Measurements from ENCODE around the gene ACTG1. TPM values are rescaled to one million over a fixed set of nuclear protein-coding genes. Genes with fewer than 3 reads are reported as not detected.

ACTG1 gene
- total RNA-seq, 1 experiment from 2014 or later = 4,160 TPM

- no peak for DNase-seq
- H3K9me3 Mint-ChIP-seq = no peaks in the 10 kb centered on the region
- Histone ChIP-seq H3T11ph (ENCODE audit: low read length) (no peak overlapping the region), H3K27me3 (ENCODE audit: insufficient read depth, low read length) (no peaks in the 10 kb centered on the region), H3K9me3 (ENCODE audit: control insufficient read depth, low read depth, low read length) (no peaks in the 10 kb centered on the region), H3K4me1 (ENCODE audit: insufficient read depth, low read length) (no peaks in the 10 kb centered on the region), H2BK15ac (ENCODE audit: low read depth, low read length) (no peak overlapping the region), H4K5ac (ENCODE audit: insufficient read length, low read depth, low read length) (no peak overlapping the region), H2BK20ac (ENCODE audit: low read depth, low read length, poor library complexity, severe bottlenecking) (no peak overlapping the region), H3K23ac (ENCODE audit: insufficient read length, low read depth, low read length) (no peak overlapping the region), H2AFZ (ENCODE audit: low read length) (no peak overlapping the region), H3K4me2 (ENCODE audit: insufficient read depth, insufficient read length, low read length) (no peak overlapping the region), H3K14ac (ENCODE audit: insufficient read depth, low read length) (no peak overlapping the region), H2BK120ac (ENCODE audit: low read depth, low read length, poor library complexity, severe bottlenecking) (no peak overlapping the region), H3K23me2 (ENCODE audit: insufficient read length, low read depth, low read length, poor library complexity, severe bottlenecking) (peaks cover 3% of the 10 kb centered on the region), H4K20me1 (ENCODE audit: control insufficient read depth, insufficient read depth, insufficient read length) (no peaks in the 10 kb centered on the region), H2BK5ac (ENCODE audit: insufficient read length, low read length) (no peak overlapping the region), H3K79me1 (ENCODE audit: insufficient read depth, low read depth, low read length, poor library complexity, severe bottlenecking) (no peaks in the 10 kb centered on the region), H3K56ac (ENCODE audit: insufficient read length, low read depth, low read length) (no peak overlapping the region), H3K27ac (ENCODE audit: insufficient read length, low read depth, low read length) (no peak overlapping the region), H2AK5ac (ENCODE audit: insufficient read length, low read length) (no peak overlapping the region), H3K9ac (ENCODE audit: extremely low read depth, insufficient read length, low read length) (no peak overlapping the region), H2BK12ac (ENCODE audit: insufficient read length, low read depth, low read length) (no peak overlapping the region), H4K91ac (ENCODE audit: insufficient read length, low read depth, low read length) (no peak overlapping the region), H3K4ac (ENCODE audit: low read depth, low read length) (no peak overlapping the region), H3K79me2 (ENCODE audit: insufficient read depth, low read length) (no peaks in the 10 kb centered on the region), H4K8ac (replicated peaks; ENCODE audit: insufficient read length, low read depth, low read length) (no peak overlapping the region), H3K18ac (ENCODE audit: insufficient read length, low read depth, low read length) (no peak overlapping the region)
- TF ChIP-seq CTCF (conservative IDR thresholded peaks at IDR 0.05) = no peak
- no peaks in the 10 kb centered on the region; a peak in 2 of 7 replicates for H3K36me3 Mint-ChIP-seq (ENCODE audit: insufficient read depth in 1 of 3, low read depth in 3 of 3)
- H3K27ac Mint-ChIP-seq = no peak overlapping the region
- no CpG with 5 or more reads among the region's 18 CpGs for WGBS (ENCODE audit: extremely low coverage, insufficient read length, low lambda C conversion rate)
- H3K4me3 Mint-ChIP-seq = no peak overlapping the region
- H3K4me1 Mint-ChIP-seq = peaks cover 0 to 8% of the 10 kb centered on the region in 2 experiments; a peak in 1 of 4 replicates
- peaks cover 4% of the 10 kb centered on the region for H3K27me3 Mint-ChIP-seq (ENCODE audit: low read depth)
These were observed 44.4 kb downstream of the ACTG1 start for GRCh38 chr17:81468111-81468769.

Measured in H9 (cell line).